ENCODE measurements around the gene PTPRE. TPM values are rescaled to one million over a fixed set of nuclear protein-coding genes. Genes with fewer than 3 reads are reported as not detected.

Gene PTPRE
- total and polyA plus RNA-seq, 2 of the 4 experiments (the other 2 are of a cell fraction): 0.34 to 0.54 TPM

- no peak overlapping the region for H4K91ac ChIP-seq (ENCODE audit: insufficient read depth, low read depth, low read length)
- no peak overlapping the region for H4K5ac ChIP-seq (ENCODE audit: low read depth, low read length)
- no peak overlapping the region for H3K18ac ChIP-seq (ENCODE audit: low read depth, low read length)
- CTCF ChIA-PET: interaction anchor here (0.5 to 0.9 kb wide), 2 partner anchors 8 to 185 kb away, joined by 3 to 5 read pairs; no protein-coding TSS in a partner anchor
- H3K9me1 ChIP-seq (ENCODE audit: insufficient read depth, low read length): no peaks in the 10 kb centered on the region
- TF ChIP-seq BHLHE40 (IDR thresholded peaks at IDR 0.05; ENCODE audit: low read depth, low read length): no peak
- no peak for TF ChIP-seq MXI1 (IDR thresholded peaks at IDR 0.05; ENCODE audit: borderline replicate concordance, low read depth, low read length)
- no peak for TF ChIP-seq RAD21 (IDR thresholded peaks at IDR 0.05; ENCODE audit: low read length)
- TF ChIP-seq RCOR1 (IDR thresholded peaks at IDR 0.05; ENCODE audit: insufficient replicate concordance, low read length): no peak
- TF ChIP-seq CEBPB (IDR thresholded peaks at IDR 0.05; ENCODE audit: low read depth, low read length): no peak
- no peak for TF ChIP-seq FOS (IDR thresholded peaks at IDR 0.05; ENCODE audit: low read depth, low read length)
- no peak for TF ChIP-seq ELK1 (IDR thresholded peaks at IDR 0.05; ENCODE audit: borderline replicate concordance, low read depth, low read length)
- TF ChIP-seq MAZ (IDR thresholded peaks at IDR 0.05; ENCODE audit: borderline replicate concordance, low read depth, low read length): no peak
- no peak for TF ChIP-seq RFX5 (IDR thresholded peaks at IDR 0.05; ENCODE audit: low read depth, low read length)
- TF ChIP-seq CTCF (conservative IDR thresholded peaks at IDR 0.05; ENCODE audit: low read depth, low read length): no peak
- TF ChIP-seq, protein P1, sequence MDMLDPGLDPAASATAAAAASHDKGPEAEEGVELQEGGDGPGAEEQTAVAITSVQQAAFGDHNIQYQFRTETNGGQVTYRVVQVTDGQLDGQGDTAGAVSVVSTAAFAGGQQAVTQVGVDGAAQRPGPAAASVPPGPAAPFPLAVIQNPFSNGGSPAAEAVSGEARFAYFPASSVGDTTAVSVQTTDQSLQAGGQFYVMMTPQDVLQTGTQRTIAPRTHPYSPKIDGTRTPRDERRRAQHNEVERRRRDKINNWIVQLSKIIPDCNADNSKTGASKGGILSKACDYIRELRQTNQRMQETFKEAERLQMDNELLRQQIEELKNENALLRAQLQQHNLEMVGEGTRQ (IDR thresholded peaks at IDR 0.05; ENCODE audit: low read depth, low read length): no peak
- TF ChIP-seq CHD1 (IDR thresholded peaks at IDR 0.05; ENCODE audit: low read depth, low read length): no peak
- TF ChIP-seq MAFK (IDR thresholded peaks at IDR 0.05; ENCODE audit: low read depth, low read length): no peak
- no peak for TF ChIP-seq SMC3 (IDR thresholded peaks at IDR 0.05; ENCODE audit: low read depth, low read length)
- TF ChIP-seq POLR2A (IDR thresholded peaks at IDR 0.05; ENCODE audit: low read depth, low read length): no peak
- TF ChIP-seq NFE2L2 (IDR thresholded peaks at IDR 0.05; ENCODE audit: low read depth, low read length): no peak
- no peak overlapping the region for H2BK20ac ChIP-seq (ENCODE audit: low read depth, low read length)
- no peak overlapping the region for H3K23ac ChIP-seq (ENCODE audit: low read depth, low read length)
- dilution Hi-C loops (cut with HindIII; ENCODE audit: low sequenced_read_pairs, unreplicated experiment) (no loop called here), intact Hi-C loops (cut with micrococcal nuclease) (no loop called here), in situ Hi-C loops (cut with MboI; ENCODE audit: low sequenced_read_pairs) (no loop called here)
- no peak overlapping the region for H2BK120ac ChIP-seq (ENCODE audit: low read depth, low read length)
- H3K36me3 ChIP-seq (ENCODE audit: control insufficient read depth, insufficient read depth, low read length): no peaks in the 10 kb centered on the region
- no CpG with 5 or more reads among the region's 15 CpGs for WGBS, 2 experiments (ENCODE audit: extremely low coverage in 2 of 2, insufficient read length in 1 of 2)
- H3K4me3 ChIP-seq (ENCODE audit: insufficient read depth, low read depth, low read length): no peak overlapping the region
- no peaks in the 10 kb centered on the region for H3K79me1 ChIP-seq (ENCODE audit: low read depth in 1 of 2, low read length in 2 of 2)
- no peaks in the 10 kb centered on the region for H3K27me3 ChIP-seq (ENCODE audit: control insufficient read depth, insufficient read depth, low read length)
- H3K4me2 ChIP-seq (ENCODE audit: low read depth, low read length): no peak overlapping the region
- no peaks in the 10 kb centered on the region for H4K20me1 ChIP-seq (ENCODE audit: insufficient read depth, low read length)
- H3K27ac ChIP-seq (ENCODE audit: insufficient read depth, low read length): no peak overlapping the region
- no peak for ATAC-seq (ENCODE audit: low read depth)
- no peaks in the 10 kb centered on the region for H3K9me3 ChIP-seq (ENCODE audit: control insufficient read depth, insufficient read depth, low read length)
- no peak overlapping the region for H4K8ac ChIP-seq (ENCODE audit: low read depth in 2 of 2, low read length in 2 of 2)
- H3K9ac ChIP-seq (ENCODE audit: low read depth, low read length): no peak overlapping the region
- no peak for DNase-seq
- H2BK5ac ChIP-seq (ENCODE audit: low read depth, low read length, poor library complexity, severe bottlenecking): no peak overlapping the region
- H2BK15ac ChIP-seq (ENCODE audit: low read depth, low read length): no peak overlapping the region
- no peak overlapping the region for H3K4ac ChIP-seq (ENCODE audit: low read depth, low read length)
- POLR2A ChIA-PET (ENCODE audit: unreplicated experiment): no interaction called here
- H3K14ac ChIP-seq (replicated peaks; ENCODE audit: low read depth, low read length): no peak overlapping the region
- H3K4me1 ChIP-seq (ENCODE audit: control insufficient read depth, insufficient read depth, low read length): peaks cover 2% of the 10 kb centered on the region; the same call in 1 of the 2 replicates
- no peak overlapping the region for H3K56ac ChIP-seq (ENCODE audit: extremely low read depth, insufficient read depth, low read length)
- no peak overlapping the region for H2AK5ac ChIP-seq (ENCODE audit: low read depth, low read length)
- no peak overlapping the region for H2AFZ ChIP-seq (replicated peaks; ENCODE audit: low read length, poor library complexity)
- BruUV-seq (replicated peaks): no TSS peak
- no peak overlapping the region for H2AK9ac ChIP-seq (replicated peaks; ENCODE audit: low read depth, low read length, poor library complexity)
Measured at GRCh38 chr10:127932521-127933270, 25.8 kb downstream of the PTPRE start.
